Hepatocyte (in vitro differentiated cells): Measurements from ENCODE around the gene MEOX1.

Experiments
- EZH2phosphoT487 ChIP-seq: fragments of 200-600 bp; sonication (generic); IDR thresholded peaks from one replicate; pipeline ENCODE4 v1.6.1; 2018; ENCODE audit warnings: antibody characterized with exemption, mild to moderate bottlenecking, low read depth, moderate library complexity; ENCODE audit not compliant: unreplicated experiment, severe bottlenecking
- TF ChIP-seq, protein P1 (sequence below): fragments of 200-600 bp; sonication (generic); IDR thresholded peaks from 2 replicates; pipeline ENCODE4 v1.5.1; 2016; ENCODE audit warnings: antibody characterized with exemption, mild to moderate bottlenecking; ENCODE audit not compliant: poor library complexity

DNA sequence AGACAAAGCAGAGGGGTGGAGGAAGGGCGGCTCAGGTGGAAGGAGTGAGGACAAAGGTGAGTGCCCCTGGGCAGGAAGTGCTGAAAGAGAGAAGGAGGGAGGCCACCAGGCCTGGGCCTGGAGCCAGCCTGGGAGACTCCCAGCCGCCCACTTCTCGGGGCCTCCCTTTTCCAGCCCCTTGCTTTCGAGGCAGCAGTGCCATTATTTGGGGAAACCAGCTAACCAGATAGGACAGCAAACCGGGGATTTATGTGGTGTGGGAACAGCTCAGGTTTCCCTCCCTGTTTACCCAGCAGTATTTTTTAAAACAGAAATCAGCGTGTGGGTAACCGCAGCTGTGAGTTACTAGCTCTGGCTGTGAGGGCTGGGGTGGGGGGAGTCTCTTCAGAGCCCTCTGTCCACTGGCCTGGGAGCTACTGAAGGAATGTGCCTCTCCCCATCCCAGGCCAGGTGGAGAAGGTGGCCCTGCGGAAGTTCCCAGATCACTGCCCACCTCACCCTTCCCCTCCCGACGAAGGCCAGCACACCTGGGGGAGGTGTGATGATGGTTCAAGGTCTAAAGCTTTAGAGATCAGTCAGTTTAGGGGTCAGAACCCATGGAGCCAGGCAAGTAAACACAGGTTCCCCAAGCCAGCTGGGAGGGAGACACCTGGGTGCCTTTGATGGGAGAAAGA lies 8.4 kb upstream of the MEOX1 start:
- TF ChIP-seq, protein P1, sequence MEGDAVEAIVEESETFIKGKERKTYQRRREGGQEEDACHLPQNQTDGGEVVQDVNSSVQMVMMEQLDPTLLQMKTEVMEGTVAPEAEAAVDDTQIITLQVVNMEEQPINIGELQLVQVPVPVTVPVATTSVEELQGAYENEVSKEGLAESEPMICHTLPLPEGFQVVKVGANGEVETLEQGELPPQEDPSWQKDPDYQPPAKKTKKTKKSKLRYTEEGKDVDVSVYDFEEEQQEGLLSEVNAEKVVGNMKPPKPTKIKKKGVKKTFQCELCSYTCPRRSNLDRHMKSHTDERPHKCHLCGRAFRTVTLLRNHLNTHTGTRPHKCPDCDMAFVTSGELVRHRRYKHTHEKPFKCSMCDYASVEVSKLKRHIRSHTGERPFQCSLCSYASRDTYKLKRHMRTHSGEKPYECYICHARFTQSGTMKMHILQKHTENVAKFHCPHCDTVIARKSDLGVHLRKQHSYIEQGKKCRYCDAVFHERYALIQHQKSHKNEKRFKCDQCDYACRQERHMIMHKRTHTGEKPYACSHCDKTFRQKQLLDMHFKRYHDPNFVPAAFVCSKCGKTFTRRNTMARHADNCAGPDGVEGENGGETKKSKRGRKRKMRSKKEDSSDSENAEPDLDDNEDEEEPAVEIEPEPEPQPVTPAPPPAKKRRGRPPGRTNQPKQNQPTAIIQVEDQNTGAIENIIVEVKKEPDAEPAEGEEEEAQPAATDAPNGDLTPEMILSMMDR, result no peak
- no peak for TF ChIP-seq EZH2phosphoT487
